HG02852 (cell line): ENCODE data around the gene OR52N1.

Experiments used
- ATAC-seq: cut with Tn5 transposase; IDR thresholded peaks from one replicate; pipeline ENCODE4 v1.9.1; 2021; ENCODE audit warnings: mild to moderate bottlenecking, moderate library complexity; ENCODE audit not compliant: unreplicated experiment

The OR52N1 gene

GRCh38 chr11:5791165-5791564, at the start of gene OR52N1:
TSS of gene OR52N1 (minus strand) at chr11:5791265. CDS start at chr11:5788816, 2,449 bp downstream.
- no peak for ATAC-seq

DNA sequence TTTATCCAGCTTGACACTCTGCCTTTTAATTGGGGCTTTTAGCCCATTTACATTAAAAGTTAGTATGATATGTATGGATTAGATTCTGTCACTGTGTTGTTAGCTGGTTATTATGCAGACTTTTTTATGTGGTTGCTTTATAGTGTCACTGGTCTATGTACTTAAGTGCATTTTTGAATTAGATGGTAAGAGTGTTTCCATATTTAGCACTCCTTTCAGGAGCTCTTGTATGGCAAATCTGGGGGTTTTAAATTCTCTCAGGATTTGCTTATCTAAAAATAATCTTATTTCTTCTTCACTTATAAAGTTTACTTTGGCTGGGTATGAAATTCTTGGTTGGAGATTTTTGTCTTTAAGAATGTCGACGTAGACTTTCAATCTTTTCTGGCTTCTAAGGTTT, 46.6 kb upstream of the OR52N1 start:
- ATAC-seq = no peak

DNA sequence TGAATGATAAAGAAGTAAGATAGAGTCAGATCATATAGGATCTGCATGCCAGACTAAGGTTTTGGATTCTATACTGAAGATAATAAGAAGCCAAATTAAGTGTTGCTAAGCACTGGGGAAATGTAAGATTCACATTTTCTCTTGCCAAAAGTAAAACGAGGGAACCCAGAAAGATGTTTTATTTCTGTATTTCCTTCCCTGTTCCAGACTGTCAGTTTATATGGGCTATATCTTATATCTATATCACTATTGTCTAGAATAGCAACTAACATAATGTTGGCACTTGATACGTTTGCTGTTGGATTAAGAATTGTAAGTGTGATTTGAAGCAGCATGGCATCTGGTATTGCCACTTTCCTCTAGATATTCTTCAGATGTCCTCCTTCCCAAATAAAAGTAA, 42.4 kb upstream of the OR52N1 start:
- ATAC-seq = no peak

DNA sequence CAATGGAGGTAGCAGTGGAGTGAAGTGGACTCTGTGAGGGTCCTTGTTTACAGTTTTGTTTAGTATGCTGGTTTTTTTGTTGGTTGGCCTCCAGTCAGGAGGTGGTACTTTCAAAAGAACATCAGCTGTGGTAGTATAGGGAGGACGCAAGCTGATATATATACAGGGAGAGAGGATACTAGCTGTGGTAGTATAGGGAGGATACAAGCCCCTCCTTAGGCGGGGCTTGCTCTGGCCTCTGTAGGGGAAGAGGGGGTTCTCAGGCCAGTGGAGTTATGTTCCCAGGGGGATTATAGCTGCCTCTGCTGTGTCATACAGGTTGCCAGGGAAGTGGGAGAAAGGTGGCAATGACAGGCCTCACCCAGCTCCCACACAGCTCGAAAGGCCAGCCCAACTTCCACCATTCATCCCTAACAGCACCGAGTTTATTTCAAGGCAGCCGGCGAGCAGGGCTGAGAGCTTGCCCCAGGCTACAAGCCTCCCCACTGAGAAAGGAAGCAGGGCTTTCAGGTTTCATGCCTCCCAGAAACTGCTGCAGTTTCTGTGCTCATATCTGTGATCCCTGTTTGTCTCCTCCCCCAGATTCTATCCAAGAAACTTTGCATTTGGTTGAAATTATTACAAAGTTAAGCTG, 40.2 kb upstream of the OR52N1 start:
- no peak for ATAC-seq

- peak; percentile 72 for ATAC-seq
These were observed 27.3 kb upstream of the OR52N1 start for GRCh38 chr11:5818245-5818886.

DNA sequence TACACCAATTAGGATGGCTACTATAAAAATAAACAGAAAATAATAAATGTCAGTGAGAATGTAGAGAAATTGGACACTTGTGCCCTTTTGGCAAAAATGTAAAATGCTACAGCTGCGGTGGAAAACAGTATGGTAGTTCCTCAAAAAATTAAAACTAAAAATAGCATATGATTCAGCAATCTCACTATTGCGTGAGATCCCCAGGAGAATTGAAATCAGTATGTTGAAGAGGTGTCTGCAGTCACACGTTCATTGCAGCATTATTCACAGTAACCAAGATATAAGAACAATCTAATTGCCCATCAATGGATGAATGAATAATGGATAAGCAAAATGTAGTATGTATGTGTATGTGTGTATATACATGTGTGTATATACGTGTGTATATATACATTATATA, 24.5 kb upstream of the OR52N1 start:
- ATAC-seq = no peak

DNA sequence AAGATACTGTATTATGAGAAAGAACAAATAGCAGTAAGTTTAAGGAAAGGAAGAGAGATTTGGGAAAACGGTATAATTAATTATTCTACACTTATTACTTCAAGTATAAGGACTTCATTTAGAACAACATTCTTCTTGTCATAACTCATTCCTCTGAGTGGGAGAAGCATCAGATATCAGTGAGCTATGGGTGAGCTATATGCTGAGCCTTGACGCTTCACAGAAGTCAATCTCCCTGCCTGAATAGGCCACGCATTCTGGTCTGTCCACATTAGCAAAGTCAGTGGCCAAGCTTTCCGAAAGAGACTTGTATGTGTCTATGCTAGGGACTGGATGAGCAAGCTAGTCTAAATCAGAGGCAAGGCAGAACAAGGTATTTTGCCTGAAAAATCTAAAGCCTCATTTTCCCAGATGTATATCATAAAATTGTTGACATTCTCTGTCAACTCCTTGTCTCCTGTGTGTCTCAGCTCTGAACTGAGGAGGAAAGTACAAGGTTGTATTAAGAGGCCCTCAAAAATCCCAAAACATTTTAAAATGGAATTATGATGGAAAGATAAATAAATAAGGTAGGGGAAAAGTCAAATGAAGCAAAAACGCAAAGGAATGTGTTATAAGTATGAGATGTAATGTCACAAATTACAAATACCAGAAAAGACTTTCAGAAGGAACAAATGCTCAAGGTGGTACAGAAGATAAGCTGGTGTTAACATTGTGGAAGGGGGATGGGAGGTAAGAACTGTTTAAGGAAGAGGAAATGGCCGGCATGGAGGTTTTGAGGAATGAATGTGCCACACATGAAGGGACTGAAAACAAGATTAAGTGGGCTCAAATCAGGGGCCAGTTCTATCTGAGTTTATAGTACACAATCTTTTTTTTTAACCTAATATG, 19.1 kb upstream of the OR52N1 start:
- no peak for ATAC-seq

- ATAC-seq = peak; percentile 24
These were observed 18.1 kb upstream of the OR52N1 start for GRCh38 chr11:5809122-5809519.

DNA sequence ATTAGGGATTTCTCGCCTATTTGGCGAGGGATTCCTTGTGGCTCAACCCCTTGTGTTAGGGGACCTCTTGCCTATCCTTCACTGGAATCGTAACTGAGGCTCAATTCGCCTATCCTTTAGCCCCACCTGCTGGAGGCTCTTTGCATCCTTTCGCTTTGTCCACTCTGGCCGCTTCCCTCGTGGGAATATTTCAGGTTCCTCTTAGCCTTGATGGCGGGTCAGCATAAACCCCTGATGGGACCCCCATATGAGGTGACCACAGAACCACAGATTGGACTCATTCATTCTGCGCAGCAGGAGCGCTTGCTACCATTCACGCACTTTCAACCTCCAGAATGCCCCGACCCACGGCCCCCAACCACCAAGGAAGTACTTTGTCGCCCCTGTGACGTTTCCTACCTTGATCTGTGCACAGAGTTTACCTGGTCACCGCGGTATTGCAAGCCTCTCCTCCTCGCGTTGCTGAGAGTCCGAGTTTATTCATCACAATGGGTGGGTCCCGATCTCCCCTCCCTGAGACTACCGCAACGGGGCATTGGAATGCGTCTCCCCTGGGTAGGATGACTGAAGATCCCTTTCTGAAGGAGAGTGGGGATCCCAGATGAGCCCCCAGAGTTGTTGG, 17.5 kb upstream of the OR52N1 start, which contains the start of gene OR52N2:
Gene OR52N2 (plus strand): TSS at position 425 of the 622 bp plus-strand sequence. CDS start 11,412 bp downstream, outside the sequence.
- peak; percentile 96 for ATAC-seq

GRCh38 chr11:5807580-5807979, 16.5 kb upstream of the OR52N1 start:
- no peak for ATAC-seq

- no peak for ATAC-seq
These were observed 12.9 kb upstream of the OR52N1 start for GRCh38 chr11:5803982-5804381.

DNA sequence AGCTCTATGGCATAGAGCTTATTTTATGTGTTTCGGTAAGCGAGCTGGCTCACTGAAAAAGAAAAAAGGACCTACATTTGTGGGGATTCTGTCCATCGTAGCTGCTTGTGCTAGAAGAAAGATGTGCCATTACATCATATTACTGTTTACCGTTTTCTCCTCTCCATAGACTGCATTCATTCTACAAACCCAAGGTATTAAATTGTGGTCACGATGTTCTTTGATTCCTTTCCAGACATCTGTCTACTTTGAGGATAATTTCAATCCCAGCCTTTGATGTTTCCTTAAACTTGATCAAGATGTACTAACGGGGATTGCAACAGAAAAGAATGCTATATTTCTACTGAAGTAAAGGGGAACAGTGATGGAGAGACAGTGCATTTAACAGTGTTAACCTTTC, 5.5 kb upstream of the OR52N1 start:
- ATAC-seq = no peak

- ATAC-seq = no peak
These were observed 7.8 kb downstream of the OR52N1 start, which contains the start of gene OR52N5 for GRCh38 chr11:5783255-5783654. TSS of gene OR52N5 (minus strand) at chr11:5783355. CDS start at chr11:5778634, 4,721 bp downstream.

GRCh38 chr11:5767056-5767455, 24.0 kb downstream of the OR52N1 start:
- ATAC-seq = no peak

- no peak for ATAC-seq
These were observed 37.1 kb downstream of the OR52N1 start, which contains the start of gene OR52N4 for GRCh38 chr11:5753943-5754342. TSS of gene OR52N4 (plus strand) at chr11:5754243. CDS start at chr11:5754741, 498 bp downstream.

DNA sequence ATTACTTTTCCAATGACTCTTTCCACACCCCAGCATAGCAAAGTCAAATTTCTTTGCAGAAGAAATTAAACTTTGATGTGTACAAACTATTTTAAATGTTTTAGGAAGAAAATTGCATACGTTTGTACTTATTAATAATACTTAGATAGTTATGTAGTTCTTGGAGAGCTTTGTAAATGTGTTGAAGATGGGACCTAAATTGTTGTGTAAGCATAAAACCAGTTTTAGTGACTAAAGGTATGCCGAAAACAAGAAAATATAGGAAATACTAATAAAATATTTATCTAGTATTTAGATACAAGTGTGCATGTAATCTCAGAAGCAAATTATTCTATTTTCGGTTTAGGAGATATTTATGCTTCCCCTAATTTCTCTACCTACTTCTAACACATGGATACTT, 41.2 kb downstream of the OR52N1 start:
- ATAC-seq = no peak

- ATAC-seq = no peak
These were observed 44.5 kb downstream of the OR52N1 start for GRCh38 chr11:5746614-5747013.

DNA sequence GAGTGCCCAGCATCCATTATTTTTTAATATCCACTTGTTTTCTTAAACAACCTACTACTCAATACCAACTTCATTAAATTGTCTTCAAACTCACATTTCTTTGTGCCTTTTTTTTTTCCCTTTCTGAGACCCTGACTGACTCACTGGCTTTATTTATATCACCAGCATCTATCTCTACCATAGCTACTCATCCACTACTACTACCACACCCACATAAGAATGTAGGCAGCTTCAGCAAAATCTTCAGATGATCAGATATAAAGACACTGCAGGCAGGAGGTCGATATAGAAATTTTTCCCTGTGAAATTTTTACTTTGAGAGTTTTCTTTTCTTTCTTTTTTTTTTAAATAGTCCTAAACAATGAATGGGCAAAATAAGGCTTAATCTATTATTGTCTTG, 52.6 kb downstream of the OR52N1 start:
- no peak for ATAC-seq

DNA sequence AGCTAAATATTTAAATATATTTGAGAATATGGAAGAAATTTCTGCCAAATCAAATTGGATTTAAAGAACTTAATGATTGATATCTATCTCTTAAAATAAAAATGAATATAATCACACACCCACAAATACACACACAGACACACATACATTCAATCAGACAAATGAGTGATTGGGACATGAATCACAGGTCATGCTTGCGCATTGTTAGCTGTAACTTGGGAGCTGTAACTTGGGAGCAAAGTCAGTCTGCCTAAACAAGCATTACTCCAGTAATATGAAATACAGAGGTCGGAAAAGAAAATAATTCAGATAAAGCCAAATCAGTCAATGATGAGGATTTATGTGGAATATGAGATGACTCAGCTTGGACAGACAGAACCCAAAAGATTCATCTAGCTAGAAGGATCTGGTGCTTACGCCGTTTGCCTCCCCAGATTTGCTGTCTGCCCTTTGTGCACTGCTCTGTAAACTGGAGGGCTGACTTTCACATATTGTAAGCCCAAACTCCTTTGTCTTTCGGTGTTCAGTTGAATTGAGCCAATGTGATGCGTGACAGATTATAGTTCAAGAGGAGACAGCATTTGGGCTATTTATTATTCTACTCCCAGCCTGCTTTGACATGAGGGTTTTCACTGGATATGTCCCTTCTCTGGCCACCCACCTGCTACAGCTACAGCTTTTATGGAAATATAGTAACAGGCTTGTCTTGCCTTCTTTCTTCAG, 53.2 kb downstream of the OR52N1 start:
- ATAC-seq = no peak

- no peak for ATAC-seq
These were observed 54.0 kb downstream of the OR52N1 start for GRCh38 chr11:5737091-5737490.
